ENCODE results near the gene YTHDF2. TPM values are rescaled to one million over a fixed set of nuclear protein-coding genes. Genes with fewer than 3 reads are reported as not detected.

The YTHDF2 gene
- total RNA-seq, 2 donors from 2014 or later, result 31.5 to 37.8 TPM

DNA sequence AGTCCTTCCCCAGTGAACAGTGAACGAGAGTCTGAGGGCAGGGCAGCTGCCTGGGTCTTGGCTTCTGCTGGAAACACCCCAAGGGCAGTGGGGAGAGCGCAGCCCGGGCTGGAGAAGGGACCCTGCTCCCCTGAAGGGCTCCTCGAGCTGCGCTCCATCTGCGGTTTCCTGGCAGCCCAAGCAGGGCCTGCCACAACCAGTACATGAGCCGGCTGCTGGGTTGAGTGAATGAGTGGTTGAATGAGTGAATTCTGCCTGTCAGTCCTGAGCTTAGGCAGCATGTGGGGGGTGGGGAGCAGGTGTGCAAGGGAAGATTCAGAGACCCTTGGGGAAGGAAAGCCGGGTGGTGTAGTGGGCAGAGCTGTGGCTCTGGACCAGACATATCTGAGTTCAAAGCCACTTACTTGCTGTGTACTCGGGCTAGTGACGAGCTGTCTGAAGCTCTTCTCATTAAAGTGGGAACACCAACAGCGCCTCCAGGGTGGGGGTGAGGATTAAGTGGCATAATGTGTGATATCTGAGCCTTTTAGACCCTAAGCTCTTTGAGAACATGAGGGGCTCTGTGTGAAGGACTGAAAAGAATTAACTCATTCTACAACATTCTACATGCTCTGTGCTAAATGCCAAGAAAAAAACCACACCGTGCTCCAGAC lies 78.9 kb downstream of the YTHDF2 start:
- Histone ChIP-seq H3K4me1 (no peaks in the 10 kb centered on the region), H3K27ac (no peak overlapping the region), H3K36me3 (no peaks in the 10 kb centered on the region), H3K9me3 (no peaks in the 10 kb centered on the region), H3K4me3 (no peak overlapping the region), H3K27me3 (no peaks in the 10 kb centered on the region)
- TF ChIP-seq, protein P1, sequence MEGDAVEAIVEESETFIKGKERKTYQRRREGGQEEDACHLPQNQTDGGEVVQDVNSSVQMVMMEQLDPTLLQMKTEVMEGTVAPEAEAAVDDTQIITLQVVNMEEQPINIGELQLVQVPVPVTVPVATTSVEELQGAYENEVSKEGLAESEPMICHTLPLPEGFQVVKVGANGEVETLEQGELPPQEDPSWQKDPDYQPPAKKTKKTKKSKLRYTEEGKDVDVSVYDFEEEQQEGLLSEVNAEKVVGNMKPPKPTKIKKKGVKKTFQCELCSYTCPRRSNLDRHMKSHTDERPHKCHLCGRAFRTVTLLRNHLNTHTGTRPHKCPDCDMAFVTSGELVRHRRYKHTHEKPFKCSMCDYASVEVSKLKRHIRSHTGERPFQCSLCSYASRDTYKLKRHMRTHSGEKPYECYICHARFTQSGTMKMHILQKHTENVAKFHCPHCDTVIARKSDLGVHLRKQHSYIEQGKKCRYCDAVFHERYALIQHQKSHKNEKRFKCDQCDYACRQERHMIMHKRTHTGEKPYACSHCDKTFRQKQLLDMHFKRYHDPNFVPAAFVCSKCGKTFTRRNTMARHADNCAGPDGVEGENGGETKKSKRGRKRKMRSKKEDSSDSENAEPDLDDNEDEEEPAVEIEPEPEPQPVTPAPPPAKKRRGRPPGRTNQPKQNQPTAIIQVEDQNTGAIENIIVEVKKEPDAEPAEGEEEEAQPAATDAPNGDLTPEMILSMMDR (IDR thresholded peaks at IDR 0.05), result no peak
- no peak for DNase-seq (ENCODE audit: low spot score)

DNA sequence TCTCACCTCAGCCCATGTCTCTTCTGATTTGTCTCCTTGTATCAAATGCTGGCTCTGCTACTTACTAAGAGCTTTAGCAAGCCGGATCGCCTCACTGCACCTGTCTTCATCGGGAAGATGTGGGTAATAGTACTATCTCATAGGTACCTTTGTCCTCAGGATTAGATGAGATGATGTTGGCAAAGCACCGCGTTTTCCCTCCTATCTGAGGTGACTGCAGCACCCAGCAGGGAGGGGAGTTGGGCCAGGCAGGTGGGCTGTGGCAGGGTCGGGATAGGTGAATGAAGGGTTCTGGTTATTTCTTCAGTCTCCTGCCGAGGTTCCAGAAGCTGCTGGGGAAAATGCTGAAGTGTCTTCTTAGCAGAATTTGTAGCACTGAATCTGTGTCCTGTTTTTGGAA lies 80.4 kb downstream of the YTHDF2 start:
- TF ChIP-seq, protein P1 (IDR thresholded peaks at IDR 0.05), result no peak
- H3K27me3 ChIP-seq, result no peaks in the 10 kb centered on the region
- H3K27ac ChIP-seq, result no peak overlapping the region
- H3K36me3 ChIP-seq, result no peaks in the 10 kb centered on the region
- H3K4me3 ChIP-seq, result no peak overlapping the region
- H3K9me3 ChIP-seq, result no peaks in the 10 kb centered on the region
- no peak for DNase-seq (ENCODE audit: low spot score)
- H3K4me1 ChIP-seq, result no peaks in the 10 kb centered on the region

DNA sequence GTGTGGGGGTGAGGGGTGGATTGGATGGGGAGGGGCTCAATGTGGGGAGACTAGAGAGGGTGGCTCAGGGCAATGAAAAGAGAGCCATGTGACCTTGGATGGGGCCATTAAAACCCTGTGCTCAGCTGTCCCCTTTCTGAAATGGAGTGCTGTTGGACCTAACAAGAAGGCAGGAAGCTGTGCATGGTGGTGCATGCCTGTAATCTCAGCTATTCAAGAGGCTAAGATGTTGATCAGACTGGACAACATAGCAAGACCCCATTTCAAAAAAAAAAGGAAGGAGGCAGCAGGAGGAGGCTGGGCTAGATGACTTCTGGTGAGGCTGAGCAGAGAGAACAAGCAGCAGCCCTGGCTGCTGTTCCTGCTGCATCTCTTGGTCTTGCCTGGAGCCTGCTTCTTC lies 82.3 kb downstream of the YTHDF2 start:
- Histone ChIP-seq H3K27me3 (no peaks in the 10 kb centered on the region), H3K27ac (no peak overlapping the region), H3K4me1 (no peaks in the 10 kb centered on the region), H3K9me3 (no peaks in the 10 kb centered on the region), H3K36me3 (no peaks in the 10 kb centered on the region), H3K4me3 (no peak overlapping the region)
- DNase-seq (ENCODE audit: low spot score), result no peak
- TF ChIP-seq, protein P1 (IDR thresholded peaks at IDR 0.05), result no peak

Other genes with a start within 250 kb of the YTHDF2 start
- gene RCC1, start 230.9 kb upstream of the YTHDF2 start, total RNA-seq, result 1 to 10 TPM; 6.2 to 8.1 TPM
- 10 to 100 TPM in 1 of 2 donors, 1 to 10 TPM in 1; 7.4 to 12.6 TPM for gene TRNAU1AP, start 183.9 kb upstream of the YTHDF2 start, total RNA-seq
- gene RAB42, start 144.7 kb upstream of the YTHDF2 start, total RNA-seq, result 1 to 10 TPM; 1.5 to 2.0 TPM
- gene TAF12, start 93.9 kb upstream of the YTHDF2 start, total RNA-seq, result 10 to 100 TPM; 22.1 to 28.9 TPM
- gene RNU11, start 88.3 kb upstream of the YTHDF2 start, total RNA-seq, result not detected
- 1 to 10 TPM; 4.2 to 8.8 TPM for gene GMEB1, start 68.2 kb upstream of the YTHDF2 start, total RNA-seq
- not detected for gene OPRD1, start 75.2 kb downstream of the YTHDF2 start, total RNA-seq
- 10 to 100 TPM; 19.1 to 25.4 TPM for gene EPB41, start 177.6 kb downstream of the YTHDF2 start, total RNA-seq